Motor neuron (in vitro differentiated cells): Measurements from ENCODE around the gene SDR42E1. TPM values are rescaled to one million over a fixed set of nuclear protein-coding genes. Genes with fewer than 3 reads are reported as not detected.
"Not testable (repeated sequence)": the region's sequence is repeated elsewhere in the genome, so short reads cannot be mapped to it uniquely, and the experiment has no call there.

Experiments
- ATAC-seq, 8 experiments: fragments of 200-7000 bp; cut with Tn5 transposase; replicated peaks in 6 of 8; 2 replicates each; pipeline ENCODE4 v1.8.0; 2021; ENCODE audit warnings: mild to moderate bottlenecking in 8 of 8, moderate library complexity in 8 of 8
- H3K27ac ChIP-seq, 2 donors: fragments of 250-450 bp; sonication (Bioruptor Pico); 2 replicates each; pipeline ENCODE4 v1.9.0; 2021; ENCODE audit warnings: antibody characterized with exemption in 2 of 2, mild to moderate bottlenecking in 2 of 2, moderate library complexity in 1 of 2
- H3K4me1 ChIP-seq, 2 donors: fragments of 250-450 bp; sonication (Bioruptor Pico); replicated peaks in 1 of 2; 2 replicates each; pipeline ENCODE4 v1.6.1; 2021; ENCODE audit warnings: antibody characterized with exemption in 2 of 2, mild to moderate bottlenecking in 2 of 2, moderate library complexity in 1 of 2
- H3K4me3 ChIP-seq, 5 donors: fragments of 250-450 bp; sonication (Bioruptor Pico); 2 replicates each; pipeline ENCODE4 v1.9.0; 2021; ENCODE audit warnings: antibody characterized with exemption in 5 of 5, mild to moderate bottlenecking in 5 of 5, moderate library complexity in 4 of 5
- WGBS, 10 experiments: fragments of 450-650 bp; shearing (Covaris generic); methylation state at CpG; one replicate each; pipeline ENCODE4 v1.0.0; 2022; 5-methylcytosine and 5-hydroxymethylcytosine counted together
- in situ Hi-C, 9 experiments: fragments of 400-800 bp; cut with MboI; loops; one replicate each; pipeline ENCODE4 v1.15.0; 2021; ENCODE audit warnings: low sequenced_read_pairs in 9 of 9, low pct_unique_long_range_greater_than_20kb in 2 of 9; ENCODE audit not compliant: unreplicated experiment in 9 of 9
- total RNA-seq, 8 experiments: library from RNA; unstranded; fragments of 300-600 nt; gene quantifications; 2 replicates each; pipeline versions ENCODE4 v1.2.3 to v1.2.4, GENCODE V29; 2022

Gene SDR42E1
- total RNA-seq, 8 experiments from 2014 or later, result under 0.01 to 0.38 (median 0.05) TPM

- ATAC-seq, result peak in 1 of 8 experiments; percentile 89
- Histone ChIP-seq H3K4me3 (no peak overlapping the region), H3K4me1 (peaks cover 0 to 2% of the 10 kb centered on the region in 2 donors), H3K27ac (no peak overlapping the region)
- in situ Hi-C loops, result no loop called here
- WGBS, 10 experiments, result 20 to 100% (median 48%) methylated on average over 1 to 2 of the region's 3 CpGs; no CpG with 5 or more reads in 6 of the 10 experiments
Measured at GRCh38 chr16:81992859-81993258, 18.4 kb downstream of the SDR42E1 start.

DNA sequence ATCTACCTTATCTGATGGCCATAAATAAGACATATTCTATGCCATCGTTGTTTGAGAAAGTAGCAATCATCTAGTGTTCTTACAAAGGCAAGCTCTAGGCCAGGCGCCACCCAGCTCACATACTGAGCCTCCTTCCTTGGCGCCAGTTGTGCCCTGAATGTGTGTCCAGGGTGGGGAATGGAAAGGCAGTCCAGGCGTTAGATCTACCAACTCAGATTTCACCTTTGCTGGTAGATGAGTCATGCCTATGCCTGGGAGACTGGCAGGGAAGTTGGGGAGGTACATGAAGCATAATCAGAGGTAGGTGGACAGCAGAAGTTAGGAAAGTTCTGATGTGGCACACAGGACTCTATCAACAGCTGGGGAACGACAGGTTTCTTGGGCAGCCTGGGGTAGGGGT lies 23.6 kb downstream of the SDR42E1 start:
- H3K4me1 ChIP-seq, result peaks cover 0 to 2% of the 10 kb centered on the region in 2 donors
- no peak overlapping the region for H3K27ac ChIP-seq
- H3K4me3 ChIP-seq, result no peak overlapping the region
- ATAC-seq, result no peak
- in situ Hi-C loops, result no loop called here
- WGBS, 10 experiments, result 17 to 83% (median 60%) methylated on average over 2 to 5 of the region's 5 CpGs; no CpG with 5 or more reads in 5 of the 10 experiments

- in situ Hi-C loops, result no loop called here
- ATAC-seq, result no peak
- 43 to 95% (median 82%) methylated on average over 1 to 8 of the region's 8 CpGs; no CpG with 5 or more reads in 2 of the 10 experiments for WGBS, 10 experiments
- no peaks in the 10 kb centered on the region for H3K4me1 ChIP-seq
- no peak overlapping the region for H3K4me3 ChIP-seq
- no peak overlapping the region for H3K27ac ChIP-seq
Measured at GRCh38 chr16:81987121-81987520, 24.1 kb downstream of the SDR42E1 start.

DNA sequence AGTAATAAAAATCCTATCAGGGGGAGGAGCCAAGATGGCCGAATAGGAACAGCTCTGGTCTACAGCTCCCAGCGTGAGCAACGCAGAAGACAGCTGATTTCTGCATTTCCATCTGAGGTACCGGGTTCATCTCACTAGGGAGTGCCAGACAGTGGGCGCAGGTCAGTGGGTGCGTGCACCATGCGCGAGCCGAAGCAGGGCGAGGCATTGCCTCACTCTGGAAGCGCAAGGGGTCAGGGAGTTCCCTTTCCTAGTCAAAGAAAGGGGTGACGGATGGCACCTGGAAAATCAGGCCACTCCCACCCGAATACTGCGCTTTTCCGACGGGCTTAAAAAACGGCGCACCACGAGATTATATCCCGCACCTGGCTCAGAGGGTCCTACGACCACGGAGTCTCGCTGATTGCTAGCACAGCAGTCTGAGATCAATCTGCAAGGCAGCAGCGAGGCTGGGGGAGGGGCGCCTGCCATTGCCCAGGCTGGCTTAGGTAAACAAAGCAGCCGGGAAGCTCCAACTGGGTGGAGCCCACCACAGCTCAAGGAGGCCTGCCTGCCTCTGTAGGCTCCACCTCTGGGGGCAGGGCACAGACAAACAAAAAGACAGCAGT lies 33.8 kb downstream of the SDR42E1 start:
- ATAC-seq, H3K4me1 ChIP-seq, H3K4me3 ChIP-seq, in situ Hi-C loops, H3K27ac ChIP-seq: not testable (repeated sequence)
- 0 to 96% (median 81%) methylated on average over 2 to 8 of the region's 26 CpGs; no CpG with 5 or more reads in 4 of the 10 experiments for WGBS, 10 experiments

DNA sequence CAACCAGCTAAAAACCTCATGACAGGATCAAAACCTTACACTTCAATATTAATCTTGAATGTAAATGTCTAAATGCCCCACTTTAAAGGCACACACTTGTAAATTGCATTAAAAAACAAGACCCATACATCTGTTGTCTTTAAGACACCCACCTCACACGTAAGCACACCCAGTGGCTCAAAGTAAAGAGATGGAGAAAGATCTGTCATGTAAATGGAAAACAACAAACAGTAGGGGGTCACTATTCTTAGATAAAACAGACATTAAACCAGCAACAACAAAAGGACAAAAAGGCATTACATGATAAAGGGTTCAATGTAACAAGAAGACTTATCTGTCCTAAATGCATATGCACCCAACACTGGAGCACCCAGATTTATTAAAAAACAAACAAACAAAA lies 35.6 kb downstream of the SDR42E1 start:
- ATAC-seq, result no peak

DNA sequence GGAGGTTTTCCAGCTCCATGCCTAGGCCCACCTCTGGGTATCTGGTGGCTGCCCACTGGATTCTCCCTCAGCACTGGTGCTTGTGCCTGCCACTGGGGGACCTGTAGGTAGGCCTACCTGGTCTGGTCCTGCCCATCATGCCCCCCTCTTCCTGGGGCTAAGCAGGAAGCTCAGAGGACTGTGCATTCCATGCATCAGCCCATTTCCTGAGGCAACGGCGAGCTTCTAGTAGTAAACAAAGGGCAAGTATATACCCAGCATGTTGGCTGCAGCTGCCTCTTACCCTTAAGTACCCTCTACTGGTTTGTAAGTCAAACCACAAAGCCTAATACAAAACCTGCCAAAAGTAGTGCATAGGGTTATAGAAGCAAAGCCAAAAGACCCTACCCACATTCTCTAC lies 37.5 kb downstream of the SDR42E1 start:
- Histone ChIP-seq H3K4me3 (no peak overlapping the region), H3K4me1 (no peaks in the 10 kb centered on the region), H3K27ac (no peak overlapping the region)
- WGBS, 10 experiments, result 28 to 90% (median 59%) methylated on average over 2 of the region's 2 CpGs; no CpG with 5 or more reads in 6 of the 10 experiments
- in situ Hi-C loops, result no loop called here
- ATAC-seq, result no peak

More for the DNA sequence above, 35.6 kb downstream of the SDR42E1 start:
- no peaks in the 10 kb centered on the region for H3K4me1 ChIP-seq
- no peak overlapping the region for H3K4me3 ChIP-seq
- no peak overlapping the region for H3K27ac ChIP-seq
- 0 to 80% (median 20%) methylated on average over 1 of the region's 1 CpG; no CpG with 5 or more reads in 3 of the 10 experiments for WGBS, 10 experiments
- in situ Hi-C loops, result no loop called here

GRCh38 chr16:81971853-81972252 lies 39.4 kb downstream of the SDR42E1 start:
- 58 to 100% (median 93%) methylated on average over 1 of the region's 1 CpG for WGBS, 10 experiments
- in situ Hi-C loops, result no loop called here
- ATAC-seq, result no peak

DNA sequence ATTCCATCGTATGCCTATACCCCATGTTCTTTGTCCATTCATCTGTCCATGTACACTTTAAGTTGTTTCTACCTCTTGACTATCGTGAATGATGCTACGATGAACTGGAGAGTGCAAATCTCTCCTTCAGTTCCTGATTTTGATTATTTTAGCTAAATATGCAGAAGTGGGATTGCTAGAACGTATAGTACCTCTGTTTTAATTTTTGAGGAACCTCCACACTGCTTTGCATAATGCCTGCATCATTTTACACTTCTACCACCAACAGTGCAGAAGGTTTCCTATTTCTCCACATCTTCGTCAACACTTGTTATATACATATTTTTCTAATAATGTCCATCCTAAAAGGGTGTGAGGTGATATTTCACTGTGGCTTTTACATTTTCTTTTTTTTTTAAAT lies 43.9 kb downstream of the SDR42E1 start:
- in situ Hi-C loops, result no loop called here
- 15 to 95% (median 67%) methylated on average over 1 to 5 of the region's 5 CpGs; no CpG with 5 or more reads in 1 of the 10 experiments for WGBS, 10 experiments
- Histone ChIP-seq H3K4me3 (no peak overlapping the region), H3K27ac (no peak overlapping the region), H3K4me1 (no peaks in the 10 kb centered on the region)
- no peak for ATAC-seq

More at GRCh38 chr16:81971853-81972252, 39.4 kb downstream of the SDR42E1 start:
- no peaks in the 10 kb centered on the region for H3K4me1 ChIP-seq
- H3K27ac ChIP-seq, result no peak overlapping the region
- no peak overlapping the region for H3K4me3 ChIP-seq

DNA sequence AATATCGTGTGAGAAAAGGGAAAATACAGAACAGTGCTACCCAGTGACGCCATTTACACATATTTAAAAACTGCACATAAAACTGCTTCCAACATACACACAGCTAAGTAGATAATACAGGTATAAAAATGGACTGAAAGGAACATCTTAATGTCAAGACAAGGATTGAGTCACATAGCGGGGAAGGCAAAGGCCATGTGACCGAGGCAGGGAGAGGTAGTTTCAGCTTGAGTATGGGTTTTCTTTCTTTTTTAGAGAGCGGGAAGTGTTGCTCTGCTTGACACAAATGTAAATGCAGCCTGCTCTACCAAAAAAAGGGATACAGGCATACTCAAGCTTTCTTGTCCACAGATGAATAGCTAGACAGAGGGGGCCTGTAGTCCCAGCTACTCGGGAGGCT lies 46.5 kb downstream of the SDR42E1 start:
- Histone ChIP-seq H3K27ac (no peak overlapping the region), H3K4me3 (no peak overlapping the region), H3K4me1 (no peaks in the 10 kb centered on the region)
- in situ Hi-C loops, result no loop called here
- no peak for ATAC-seq
- 14 to 100% (median 83%) methylated on average over 1 to 5 of the region's 6 CpGs; no CpG with 5 or more reads in 1 of the 10 experiments for WGBS, 10 experiments

GRCh38 chr16:81956213-81956948 lies 54.9 kb downstream of the SDR42E1 start:
- no peak overlapping the region for H3K4me3 ChIP-seq
- no peak overlapping the region for H3K27ac ChIP-seq
- no peak for ATAC-seq
- in situ Hi-C loops, result no loop called here
- H3K4me1 ChIP-seq, result no peaks in the 10 kb centered on the region
- 20 to 100% (median 82%) methylated on average over 1 to 7 of the region's 9 CpGs for WGBS, 10 experiments

- no peak for ATAC-seq
- Histone ChIP-seq H3K4me1 (no peaks in the 10 kb centered on the region), H3K27ac (no peak overlapping the region), H3K4me3 (no peak overlapping the region)
- WGBS, 10 experiments, result 0 to 82% (median 45%) methylated on average over 1 to 2 of the region's 2 CpGs
- in situ Hi-C loops, result no loop called here
Measured at GRCh38 chr16:81951564-81951963, 59.7 kb downstream of the SDR42E1 start.

GRCh38 chr16:81946206-81946605 lies 65.1 kb downstream of the SDR42E1 start:
- 10 to 100% (median 99%) methylated on average over 1 to 5 of the region's 5 CpGs; no CpG with 5 or more reads in 2 of the 10 experiments for WGBS, 10 experiments

DNA sequence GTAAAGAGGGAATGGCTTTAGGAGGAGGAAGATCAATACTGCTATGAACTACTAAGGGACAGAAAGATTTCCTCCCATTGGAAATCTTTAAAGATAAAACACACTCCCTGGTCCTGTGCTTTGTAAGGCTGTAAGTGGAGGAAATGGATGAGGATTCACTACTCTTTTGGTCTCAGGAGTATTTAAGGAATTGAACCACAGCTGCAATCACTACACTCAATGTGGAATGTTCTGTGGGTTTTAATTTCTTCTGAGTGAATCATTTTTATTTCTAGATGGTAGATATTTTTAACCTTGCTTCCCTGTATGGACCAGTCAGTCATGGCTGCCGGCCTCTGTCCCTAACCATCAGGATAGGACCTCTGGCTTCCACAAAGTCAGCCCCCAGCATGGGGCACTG lies 65.6 kb downstream of the SDR42E1 start:
- WGBS, 10 experiments, result 17 to 88% (median 50%) methylated on average over 1 of the region's 1 CpG; no CpG with 5 or more reads in 7 of the 10 experiments

More at GRCh38 chr16:81946206-81946605, 65.1 kb downstream of the SDR42E1 start:
- Histone ChIP-seq H3K27ac (no peak overlapping the region), H3K4me3 (no peak overlapping the region), H3K4me1 (peaks cover 15 to 27% of the 10 kb centered on the region in 2 donors)
- in situ Hi-C loops, result loop anchor here in 2 of 9 experiments (25.0 kb wide), 1 partner anchor 291 kb away; no protein-coding TSS in a partner anchor
- no peak for ATAC-seq

More for the DNA sequence above, 65.6 kb downstream of the SDR42E1 start:
- Histone ChIP-seq H3K4me3 (no peak overlapping the region), H3K4me1 (peaks cover 15 to 30% of the 10 kb centered on the region in 2 donors), H3K27ac (no peak overlapping the region)
- in situ Hi-C loops, result loop anchor here in 2 of 9 experiments (25.0 kb wide), 1 partner anchor 292 kb away; no protein-coding TSS in a partner anchor
- no peak for ATAC-seq
